ENCODE data around the gene KRTAP23-1. TPM values are rescaled to one million over a fixed set of nuclear protein-coding genes. Genes with fewer than 3 reads are reported as not detected.

The KRTAP23-1 gene, protein sequence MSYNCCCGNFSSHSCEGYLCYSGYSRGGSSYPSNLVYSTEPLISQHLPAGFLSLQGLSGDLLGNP
- total RNA-seq, result not detected in 2 replicates

DNA sequence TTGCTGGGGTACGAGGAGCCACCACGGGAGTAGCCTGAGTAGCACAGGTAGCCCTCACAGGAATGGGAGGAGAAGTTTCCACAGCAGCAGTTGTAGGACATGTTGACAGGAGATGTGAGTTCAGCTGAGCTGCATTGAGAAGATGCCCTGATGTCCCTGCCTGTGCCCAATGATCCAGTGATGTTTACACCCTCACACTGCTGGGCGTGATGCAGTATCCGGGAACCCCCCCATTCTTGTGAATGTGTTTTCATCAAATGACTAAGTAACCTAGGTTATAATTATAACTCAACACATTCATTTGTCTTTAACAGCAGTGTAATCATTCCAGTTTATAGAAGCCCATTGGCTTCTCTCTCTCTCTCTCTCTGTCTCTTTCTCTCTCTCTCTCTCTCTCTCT is at the start of gene KRTAP23-1:
Gene KRTAP23-1, minus strand, starts transcription at position 101 of the 400 bp plus-strand sequence. Its CDS starts 0 bp downstream, at position 101.

DNA sequence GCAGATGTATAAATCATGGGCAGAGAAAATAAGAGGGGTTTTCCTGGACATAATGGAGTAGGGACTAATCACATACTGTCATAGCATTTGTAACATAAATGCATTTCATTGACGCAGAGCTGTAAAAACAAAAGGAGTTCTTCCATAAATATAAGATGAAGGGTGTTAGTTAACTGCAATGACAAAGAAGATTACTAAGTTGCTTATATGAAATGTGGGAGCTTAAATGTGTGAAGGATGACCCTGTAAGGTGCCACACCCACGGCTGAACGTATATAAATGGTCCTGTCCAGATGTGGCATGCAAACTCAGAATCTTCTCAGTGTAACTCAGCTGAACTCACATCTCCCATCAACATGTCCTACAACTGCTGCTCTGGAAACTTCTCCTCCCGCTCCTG is 47.3 kb upstream of the KRTAP23-1 start, which contains the start of gene KRTAP13-1:
Gene KRTAP13-1, plus strand, starts transcription at position 301 of the 400 bp plus-strand sequence. Its CDS starts 56 bp downstream, at position 357.

DNA sequence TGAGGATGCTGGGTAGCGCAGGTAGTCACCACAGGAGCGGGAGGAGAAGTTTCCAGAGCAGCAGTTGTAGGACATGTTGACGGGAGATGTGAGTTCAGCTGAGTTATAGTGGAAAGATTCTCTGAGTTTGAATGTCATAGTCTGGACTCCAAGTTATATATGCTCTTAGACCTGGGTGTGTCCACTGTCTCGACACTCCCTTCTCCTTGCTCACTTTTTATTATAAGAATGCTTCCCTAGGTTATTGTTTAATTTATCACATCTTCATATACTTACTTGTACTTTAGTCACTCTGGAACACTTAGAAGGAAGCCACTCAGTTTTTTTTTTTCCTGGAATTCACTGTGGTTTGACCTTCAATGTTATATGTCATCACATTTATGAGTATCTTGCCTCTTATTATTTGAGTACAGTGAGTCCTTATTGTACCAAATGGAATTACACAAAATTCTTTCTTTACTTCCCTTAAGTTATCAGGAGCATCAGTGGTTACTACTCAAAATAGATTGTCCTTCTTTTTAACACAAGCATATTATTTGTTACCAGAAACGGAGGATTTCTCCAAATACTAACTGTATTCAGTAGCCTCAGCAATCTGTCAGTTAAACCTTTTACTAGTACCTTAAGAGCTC is 23.8 kb upstream of the KRTAP23-1 start, which contains the start of gene KRTAP13-2:
Gene KRTAP13-2, minus strand, starts transcription at position 133 of the 632 bp plus-strand sequence. Its CDS starts 58 bp downstream, at position 75.

DNA sequence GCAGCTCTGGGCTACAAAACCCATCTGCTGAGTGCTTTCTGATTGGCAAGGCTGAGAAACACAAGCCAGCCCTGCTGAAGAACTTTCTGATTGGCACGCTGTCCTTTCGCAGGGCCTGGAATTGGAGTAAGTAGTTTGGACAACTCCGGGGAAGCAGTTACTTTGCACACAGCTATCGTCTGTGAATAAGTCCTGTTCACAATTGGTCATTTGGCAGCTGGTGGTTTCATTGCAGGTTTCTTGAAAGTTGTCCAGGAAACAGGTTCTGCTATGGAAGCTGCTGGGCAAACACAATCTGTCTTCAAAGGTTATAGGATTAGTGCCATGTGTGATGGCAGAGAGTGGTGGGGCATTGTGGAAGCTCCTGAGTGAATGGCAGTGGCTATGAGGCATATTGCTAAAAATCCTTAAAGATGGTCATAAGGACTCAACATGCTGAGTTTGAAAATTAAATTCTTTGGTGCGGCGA is 11.1 kb downstream of the KRTAP23-1 start, which contains the start of gene KRTAP27-1:
Gene KRTAP27-1, minus strand, starts transcription at position 419 of the 469 bp plus-strand sequence. Its CDS starts 26 bp downstream, at position 393.

DNA sequence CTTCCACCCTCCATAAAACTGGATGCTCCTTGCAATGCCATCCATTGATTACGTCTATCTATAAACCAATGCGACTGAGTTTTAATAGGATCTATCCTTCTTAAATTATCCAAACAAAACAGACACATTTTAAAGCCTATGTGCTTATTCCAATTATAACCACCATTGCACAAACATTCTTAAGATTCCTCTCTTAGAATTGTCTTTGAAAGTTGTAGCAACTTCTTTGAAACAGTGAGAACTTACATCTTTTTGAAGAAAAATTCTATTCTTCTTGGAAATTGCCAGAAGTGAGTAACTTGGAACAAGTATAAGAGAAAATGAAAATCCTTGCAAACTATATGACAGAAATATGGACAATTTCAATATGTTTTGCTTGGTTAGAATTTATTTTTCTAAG is 28.2 kb downstream of the KRTAP23-1 start, which contains the start of gene KRTAP26-1:
Gene KRTAP26-1, minus strand, starts transcription at position 101 of the 400 bp plus-strand sequence. CDS start 280 bp downstream, outside the sequence.

Other genes with a start within 250 kb of the KRTAP23-1 start
- not detected in 2 replicates for gene CLDN17, start 181.8 kb downstream of the KRTAP23-1 start, total RNA-seq
- not detected in 2 replicates for gene CLDN8, start 132.5 kb downstream of the KRTAP23-1 start, total RNA-seq
- not detected in 2 replicates for gene KRTAP24-1, start 65.7 kb downstream of the KRTAP23-1 start, total RNA-seq
- gene KRTAP25-1, start 59.1 kb downstream of the KRTAP23-1 start, total RNA-seq, result not detected in 2 replicates
- not detected in 2 replicates for gene KRTAP26-1, start 28.3 kb downstream of the KRTAP23-1 start, total RNA-seq
- gene KRTAP27-1, start 10.9 kb downstream of the KRTAP23-1 start, total RNA-seq, result not detected in 2 replicates
- gene KRTAP13-2, start 23.7 kb upstream of the KRTAP23-1 start, total RNA-seq, result not detected in 2 replicates
- not detected in 2 replicates for gene KRTAP13-1, start 47.4 kb upstream of the KRTAP23-1 start, total RNA-seq
- gene KRTAP13-3, start 77.3 kb upstream of the KRTAP23-1 start, total RNA-seq, result not detected in 2 replicates
- not detected in 2 replicates for gene KRTAP13-4, start 81.6 kb upstream of the KRTAP23-1 start, total RNA-seq
- gene KRTAP15-1, start 91.7 kb upstream of the KRTAP23-1 start, total RNA-seq, result not detected in 2 replicates
- gene KRTAP19-1, start 131.8 kb upstream of the KRTAP23-1 start, total RNA-seq, result not detected in 2 replicates
- gene KRTAP19-2, start 138.8 kb upstream of the KRTAP23-1 start, total RNA-seq, result not detected in 2 replicates
- gene KRTAP19-3, start 143.4 kb upstream of the KRTAP23-1 start, total RNA-seq, result not detected in 2 replicates
- gene KRTAP19-4, start 148.6 kb upstream of the KRTAP23-1 start, total RNA-seq, result not detected in 2 replicates
- not detected in 2 replicates for gene KRTAP19-5, start 153.5 kb upstream of the KRTAP23-1 start, total RNA-seq
- gene KRTAP19-6, start 193.3 kb upstream of the KRTAP23-1 start, total RNA-seq, result not detected in 2 replicates
- gene KRTAP19-7, start 212.7 kb upstream of the KRTAP23-1 start, total RNA-seq, result not detected in 2 replicates
- not detected in 2 replicates for gene KRTAP22-2, start 241.8 kb upstream of the KRTAP23-1 start, total RNA-seq
- gene KRTAP6-3, start 243.8 kb upstream of the KRTAP23-1 start, total RNA-seq, result not detected in 2 replicates

Measured in bladder microvascular endothelial cell (primary cell).